GM12892 (cell line): ENCODE data around the gene RRP1.
"Not testable (repeated sequence)": the region's sequence is repeated elsewhere in the genome, so short reads cannot be mapped to it uniquely, and the experiment has no call there.

Source experiments
- DNase-seq: peaks from one replicate; pipeline ENCODE4 v3.0.0; 2011; ENCODE audit not compliant: insufficient read length
- FAIRE-seq: peaks from 2 replicates; lab custom pipeline; 2011; peaks lifted over from hg19 to GRCh38; lab: Jason Lieb, UNC
- POLR2A ChIP-seq: IDR thresholded peaks from 2 replicates; pipeline ENCODE4 v1.6.1; 2011; ENCODE audit warnings: low read depth, low read length, control low read depth
- POLR2AphosphoS5 ChIP-seq: IDR thresholded peaks from 2 replicates; pipeline ENCODE4 v1.6.1; 2011; ENCODE audit warnings: low read depth, low read length, control low read depth
- TAF1 ChIP-seq: IDR thresholded peaks from 2 replicates; pipeline ENCODE4 v1.6.1; 2011; ENCODE audit warnings: low read depth, mild to moderate bottlenecking, control low read depth, low read length, borderline replicate concordance

The RRP1 gene

DNA sequence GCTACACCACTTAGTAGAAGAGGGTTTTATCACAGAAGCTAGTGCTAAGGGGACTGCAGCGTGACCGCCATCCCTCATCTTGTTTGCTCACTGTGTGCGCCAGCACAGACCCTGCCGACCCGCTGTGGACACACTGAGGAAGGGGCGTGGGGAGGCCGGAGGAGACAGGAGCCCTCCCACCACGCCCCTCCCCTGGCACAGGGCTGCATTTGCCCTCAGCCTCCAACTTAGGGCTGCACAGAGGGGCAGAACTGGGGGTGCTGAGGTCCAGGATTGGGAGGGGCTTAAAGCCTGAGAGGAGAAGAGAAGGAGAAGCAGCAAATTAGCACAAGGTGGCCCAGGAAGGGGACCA lies 37.2 kb downstream of the RRP1 start:
- DNase-seq (no peak), FAIRE-seq (no peak)
- TF ChIP-seq POLR2A: no peak
- TF ChIP-seq POLR2AphosphoS5: no peak
- no peak for TF ChIP-seq TAF1

DNA sequence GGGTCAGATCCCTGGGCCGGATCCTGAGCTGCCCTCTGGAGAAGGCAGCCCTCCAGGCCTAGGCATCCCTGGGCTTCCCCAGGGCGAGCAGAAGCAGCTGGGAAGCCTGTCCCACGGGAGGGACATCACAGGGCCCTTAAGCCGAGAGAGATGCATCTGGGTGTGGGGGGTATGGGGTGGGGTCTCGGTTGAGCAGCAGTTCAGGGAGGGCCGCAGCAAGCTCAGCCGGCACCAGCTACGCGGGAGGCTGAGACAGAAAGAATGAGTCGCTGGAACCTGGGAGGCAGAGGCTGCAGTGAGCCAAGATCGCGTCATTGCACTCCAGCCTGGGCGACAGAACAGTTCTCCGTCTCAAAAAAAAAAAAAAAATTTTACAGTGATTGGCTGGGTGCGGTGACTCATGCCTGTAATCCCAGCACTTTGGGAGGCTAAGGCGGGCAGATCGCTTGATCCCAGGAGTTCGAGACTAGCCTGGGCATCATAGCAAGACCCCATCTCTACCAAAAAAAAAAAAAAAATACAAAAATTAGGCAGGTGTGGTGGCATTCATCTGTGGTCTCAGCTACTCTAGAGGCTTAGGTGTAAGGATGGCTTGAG lies 37.7 kb downstream of the RRP1 start:
- no peak for FAIRE-seq
- DNase-seq: no peak
- TF ChIP-seq TAF1 (no peak), POLR2A (no peak), POLR2AphosphoS5 (no peak)

DNA sequence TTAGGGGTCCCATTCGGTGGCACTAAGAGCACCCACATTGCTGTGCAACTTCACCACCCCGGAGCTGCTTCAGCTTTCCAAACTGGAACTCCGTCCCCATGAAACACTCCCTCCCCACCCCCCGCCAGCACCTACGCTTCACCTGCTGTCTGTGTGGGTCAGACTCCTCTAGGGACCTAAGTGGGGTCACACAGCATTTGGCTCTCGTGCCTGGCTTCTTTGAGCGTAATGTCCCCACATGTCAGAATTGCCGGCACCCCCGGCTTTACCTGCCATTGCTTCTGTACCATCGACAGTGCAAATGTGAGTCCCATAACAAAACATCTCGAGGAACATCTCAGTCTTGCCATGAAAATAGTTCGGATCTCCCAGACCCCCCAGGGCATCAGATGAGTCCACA lies 39.8 kb downstream of the RRP1 start:
- FAIRE-seq (no peak), DNase-seq (no peak)
- TF ChIP-seq POLR2A: no peak
- TF ChIP-seq TAF1: no peak
- no peak for TF ChIP-seq POLR2AphosphoS5

DNA sequence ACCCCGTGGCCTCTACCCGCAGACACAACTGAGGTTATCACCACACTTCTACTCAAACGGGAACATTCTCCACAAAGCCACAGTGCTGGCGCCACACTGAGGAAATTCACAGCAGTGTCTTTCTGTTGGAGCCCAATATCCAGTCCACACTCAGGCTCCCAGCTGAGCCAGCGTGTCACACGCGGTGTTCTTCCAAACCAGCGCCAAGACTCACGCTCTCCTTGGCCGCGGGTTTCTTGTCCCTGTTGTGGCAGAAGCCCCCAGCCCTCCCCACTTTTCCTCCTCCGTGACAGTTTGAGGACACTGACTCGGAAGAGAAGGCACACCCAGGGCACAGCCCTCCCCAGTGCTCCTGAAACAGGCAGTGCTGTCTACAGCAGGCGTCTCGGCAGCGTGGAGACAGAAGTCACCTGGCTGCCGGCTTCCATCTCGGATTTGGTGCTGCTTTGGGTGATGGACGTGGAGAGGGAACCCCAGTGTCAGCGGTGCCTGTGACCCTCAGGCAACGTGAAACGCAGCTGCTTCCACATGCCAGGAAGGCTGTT lies 40.3 kb downstream of the RRP1 start:
- FAIRE-seq: no peak

GRCh38 chr21:43832158-43832550 lies 42.8 kb downstream of the RRP1 start:
- FAIRE-seq: no peak
- no peak for TF ChIP-seq TAF1
- no peak for TF ChIP-seq POLR2AphosphoS5
- no peak for TF ChIP-seq POLR2A

More for the DNA sequence above, 40.3 kb downstream of the RRP1 start:
- no peak for TF ChIP-seq TAF1
- TF ChIP-seq POLR2AphosphoS5: no peak
- no peak for TF ChIP-seq POLR2A
- DNase-seq: no peak

DNA sequence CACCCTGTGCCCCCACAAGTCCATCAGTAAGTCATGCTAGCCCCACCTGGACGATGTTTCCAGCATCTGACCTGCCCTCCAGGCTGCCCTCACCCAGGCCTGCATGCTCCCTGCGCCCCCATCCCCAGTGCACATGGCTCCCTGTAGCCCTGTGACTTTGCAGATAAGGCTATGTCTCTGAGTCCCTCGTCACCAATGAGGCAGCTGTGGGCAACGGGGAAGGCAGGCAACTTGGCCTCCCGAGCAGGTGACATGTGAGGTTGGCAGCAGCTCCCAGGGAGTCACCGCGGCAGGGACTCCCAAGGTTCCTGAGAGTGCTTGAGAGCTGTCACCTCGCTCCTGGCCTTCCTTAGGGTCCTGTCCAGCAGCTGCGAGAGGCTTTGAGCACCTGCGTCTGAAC lies 43.3 kb downstream of the RRP1 start:
- TF ChIP-seq POLR2A (no peak), POLR2AphosphoS5 (no peak), TAF1 (no peak)
- DNase-seq (no peak), FAIRE-seq (no peak)

More at GRCh38 chr21:43832158-43832550, 42.8 kb downstream of the RRP1 start:
- DNase-seq: no peak

DNA sequence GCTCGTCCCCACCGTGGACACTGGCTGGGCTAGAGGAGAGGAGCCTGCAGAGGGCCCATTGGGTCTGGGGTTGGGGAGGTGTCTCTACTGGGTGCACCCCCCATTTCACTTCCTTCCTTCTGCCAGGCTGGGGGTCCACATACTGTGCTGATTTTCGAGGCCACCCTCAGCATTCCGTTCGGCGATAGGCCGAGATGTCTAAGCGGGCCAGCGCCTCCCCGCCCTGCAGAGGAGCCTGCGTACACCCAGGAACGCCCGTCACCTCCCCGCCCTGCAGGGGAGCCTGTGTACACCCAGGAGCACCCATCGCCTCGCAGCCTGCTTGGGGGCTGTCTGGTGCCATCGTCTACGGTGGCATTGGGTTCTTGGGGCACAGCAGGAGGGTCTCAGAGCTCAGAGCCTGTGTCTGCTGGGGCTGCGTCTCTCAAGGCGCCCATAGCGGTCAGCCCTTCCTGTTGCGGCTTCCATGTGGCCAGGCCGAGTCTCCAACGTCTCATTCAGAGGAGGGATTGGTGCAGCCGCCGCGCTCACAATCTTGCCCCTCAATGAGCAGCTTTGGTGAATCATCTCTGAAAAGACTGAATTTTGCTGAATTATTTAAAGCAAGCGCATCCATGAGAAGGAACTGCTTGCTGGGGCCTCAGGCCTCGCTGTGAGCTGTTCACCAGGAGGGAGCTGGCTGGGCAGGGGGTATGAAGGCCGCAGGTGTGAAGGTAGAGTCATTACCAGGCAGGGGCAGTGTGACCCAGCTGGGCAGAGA lies 44.9 kb downstream of the RRP1 start:
- TF ChIP-seq TAF1 (no peak), POLR2AphosphoS5 (no peak), POLR2A (no peak)
- FAIRE-seq (no peak), DNase-seq (no peak)

- FAIRE-seq: no peak
- DNase-seq: no peak
- TF ChIP-seq POLR2A (no peak), TAF1 (no peak), POLR2AphosphoS5 (no peak)
These were observed 45.7 kb downstream of the RRP1 start for GRCh38 chr21:43835050-43835449.

DNA sequence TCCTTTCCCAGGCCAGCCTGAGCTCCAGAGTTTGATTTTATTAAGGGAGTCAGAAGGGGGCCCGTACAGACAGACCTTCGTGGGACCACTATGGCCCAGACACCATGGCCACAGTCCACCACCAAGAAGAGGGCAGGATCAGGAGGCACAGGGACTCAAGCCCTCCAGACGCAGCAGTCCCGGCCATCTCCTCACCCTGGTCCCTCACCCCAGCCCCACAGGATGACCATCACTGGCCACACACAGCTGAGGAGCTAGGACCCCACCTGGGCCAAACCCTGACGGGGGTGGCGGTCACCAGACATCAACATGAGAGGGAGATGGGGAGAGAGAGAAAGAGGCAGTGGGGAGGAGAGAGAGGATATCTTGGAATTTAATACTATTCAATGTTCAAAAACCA lies 46.5 kb downstream of the RRP1 start:
- DNase-seq (no peak), FAIRE-seq (no peak)
- TF ChIP-seq TAF1 (no peak), POLR2AphosphoS5 (no peak), POLR2A (no peak)

GRCh38 chr21:43836616-43837015 lies 47.2 kb downstream of the RRP1 start:
- TF ChIP-seq POLR2A (no peak), POLR2AphosphoS5 (no peak), TAF1 (no peak)
- no peak for FAIRE-seq

DNA sequence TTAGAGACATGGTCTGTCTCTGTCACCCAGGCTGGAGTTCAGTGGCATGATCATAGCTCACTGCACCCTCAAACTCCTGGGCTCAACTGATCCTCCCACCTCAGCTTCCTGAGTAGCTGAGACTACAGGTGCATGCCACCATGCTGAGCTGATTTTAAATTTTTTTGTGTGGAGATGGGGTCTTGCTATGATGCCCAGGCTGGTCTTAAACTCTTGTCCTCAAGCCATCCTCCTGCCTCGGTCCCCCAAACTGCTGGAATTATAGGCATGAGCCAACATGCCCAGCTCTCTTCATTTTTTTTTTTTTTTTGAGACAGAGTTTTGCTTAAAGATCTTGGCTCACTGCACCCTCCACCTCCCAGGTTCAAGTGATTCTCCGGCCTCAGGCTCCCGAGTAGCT lies 50.9 kb downstream of the RRP1 start:
- no peak for FAIRE-seq
- DNase-seq: no peak
- TF ChIP-seq TAF1 (no peak), POLR2A (no peak), POLR2AphosphoS5 (no peak)

More at GRCh38 chr21:43836616-43837015, 47.2 kb downstream of the RRP1 start:
- no peak for DNase-seq

- FAIRE-seq (no peak), DNase-seq (no peak)
- TF ChIP-seq POLR2A (no peak), POLR2AphosphoS5 (no peak), TAF1 (no peak)
These were observed 53.4 kb downstream of the RRP1 start for GRCh38 chr21:43842742-43843141.

- not testable (repeated sequence) for FAIRE-seq, DNase-seq
These were observed 55.5 kb downstream of the RRP1 start for GRCh38 chr21:43844906-43845305.
